ENCODE measurements around the gene UQCC5. TPM values are rescaled to one million over a fixed set of nuclear protein-coding genes. Genes with fewer than 3 reads are reported as not detected.
A peak's percentile ranks its signal among the peaks of the same experiment; 100 is the strongest.

The UQCC5 gene
- total RNA-seq, 1 donor from 2014 or later, result 16.0 TPM

DNA sequence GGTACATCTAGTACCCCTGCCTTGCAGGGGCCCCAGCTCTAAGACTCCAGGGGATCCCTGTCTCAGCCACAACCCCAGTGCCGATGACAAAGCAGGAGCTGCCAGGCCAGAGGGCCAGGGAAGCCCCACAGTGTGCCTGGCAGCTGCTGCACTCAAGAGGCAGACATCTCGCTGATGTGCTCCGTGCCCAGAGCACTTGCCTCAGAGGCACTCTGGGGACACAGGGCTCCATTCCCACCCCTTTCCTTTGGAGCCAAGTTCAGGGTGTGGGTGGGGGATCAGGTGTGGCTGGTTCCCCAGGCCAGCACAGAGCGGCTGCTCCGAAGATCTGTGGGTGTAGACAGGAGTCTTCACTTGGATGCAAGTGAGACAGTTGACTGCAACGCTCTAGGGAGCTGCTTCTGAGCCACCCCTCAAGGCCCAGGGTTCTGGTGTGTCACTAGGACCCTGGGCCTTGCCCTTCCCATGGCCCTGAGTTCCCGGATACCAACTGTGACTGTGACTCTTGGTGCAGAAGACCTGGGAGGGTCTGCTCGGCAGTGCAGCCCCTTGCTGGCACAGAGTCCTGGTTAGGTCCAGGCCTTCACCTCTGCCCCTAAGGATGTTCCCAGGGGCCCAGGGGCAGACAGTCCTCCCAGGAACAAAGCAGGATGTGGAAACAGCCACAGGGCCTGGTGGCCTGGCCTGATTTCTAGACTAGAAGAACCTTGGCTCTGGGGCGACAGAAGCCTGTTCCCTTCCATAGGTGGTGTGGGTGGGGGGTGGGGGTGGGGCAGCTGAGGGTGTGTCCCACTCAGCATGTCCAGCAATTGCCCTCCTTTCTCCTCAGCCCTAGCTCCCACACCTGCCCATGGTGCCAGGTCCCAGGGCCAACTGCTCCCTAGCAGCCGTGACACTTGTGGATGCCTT, 5.2 kb upstream of the UQCC5 start:
- DNase-seq (ENCODE audit: low spot score) (peak; percentile 54), ATAC-seq (no peak)
- intact Hi-C loops (cut with DNase I), result no loop called here

DNA sequence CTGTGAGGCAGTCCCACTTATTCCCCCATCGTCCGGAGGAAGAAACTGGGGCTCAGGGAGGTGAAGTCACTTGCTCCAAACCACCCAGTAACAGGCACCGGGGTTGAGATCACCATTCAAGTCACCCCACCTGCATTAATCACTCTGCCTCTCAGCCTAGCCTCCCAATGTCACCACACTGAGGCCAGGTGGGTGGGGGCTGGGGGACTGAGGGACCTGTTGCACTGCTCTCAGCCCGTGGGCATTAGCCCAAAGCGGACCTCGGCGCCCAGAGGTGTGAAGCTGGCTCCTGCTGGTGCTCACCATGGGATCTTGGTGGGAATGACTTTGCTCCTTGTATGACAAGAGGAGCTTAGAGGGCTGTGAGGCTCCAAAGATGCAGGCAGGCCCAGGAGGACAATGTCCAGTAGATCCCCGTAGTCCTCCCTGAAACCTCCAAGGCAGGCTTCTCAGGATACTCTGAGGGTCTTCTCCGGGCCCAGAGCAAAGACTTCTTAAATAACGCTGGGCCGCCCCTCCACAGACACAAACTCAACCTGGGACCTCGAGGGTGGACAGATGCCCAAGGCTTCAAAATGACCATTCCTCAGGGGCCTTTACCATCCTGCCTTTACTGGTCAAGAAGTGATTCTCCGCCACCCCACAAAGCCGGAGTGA, 4.4 kb upstream of the UQCC5 start:
- DNase-seq (ENCODE audit: low spot score) (peak; percentile 62), ATAC-seq (no peak)
- intact Hi-C loops (cut with DNase I), result no loop called here

DNA sequence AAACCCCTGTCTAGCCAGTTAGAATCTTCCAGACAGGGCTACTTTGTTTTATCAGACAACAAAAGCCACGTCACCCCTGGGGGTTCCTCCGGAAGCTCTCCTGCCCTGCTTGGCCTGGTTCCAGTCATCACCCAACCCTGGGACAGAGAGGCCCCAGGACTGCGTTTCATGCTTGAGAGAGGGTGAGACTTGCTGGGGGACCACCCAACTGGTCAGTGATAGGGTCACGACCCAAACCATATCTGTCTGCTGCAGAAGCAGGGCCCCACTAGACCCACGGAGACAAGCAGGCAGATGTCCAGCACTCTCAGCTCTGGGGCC, 3.9 kb upstream of the UQCC5 start:
- ATAC-seq (no peak), DNase-seq (ENCODE audit: low spot score) (no peak)
- intact Hi-C loops (cut with DNase I), result no loop called here

DNA sequence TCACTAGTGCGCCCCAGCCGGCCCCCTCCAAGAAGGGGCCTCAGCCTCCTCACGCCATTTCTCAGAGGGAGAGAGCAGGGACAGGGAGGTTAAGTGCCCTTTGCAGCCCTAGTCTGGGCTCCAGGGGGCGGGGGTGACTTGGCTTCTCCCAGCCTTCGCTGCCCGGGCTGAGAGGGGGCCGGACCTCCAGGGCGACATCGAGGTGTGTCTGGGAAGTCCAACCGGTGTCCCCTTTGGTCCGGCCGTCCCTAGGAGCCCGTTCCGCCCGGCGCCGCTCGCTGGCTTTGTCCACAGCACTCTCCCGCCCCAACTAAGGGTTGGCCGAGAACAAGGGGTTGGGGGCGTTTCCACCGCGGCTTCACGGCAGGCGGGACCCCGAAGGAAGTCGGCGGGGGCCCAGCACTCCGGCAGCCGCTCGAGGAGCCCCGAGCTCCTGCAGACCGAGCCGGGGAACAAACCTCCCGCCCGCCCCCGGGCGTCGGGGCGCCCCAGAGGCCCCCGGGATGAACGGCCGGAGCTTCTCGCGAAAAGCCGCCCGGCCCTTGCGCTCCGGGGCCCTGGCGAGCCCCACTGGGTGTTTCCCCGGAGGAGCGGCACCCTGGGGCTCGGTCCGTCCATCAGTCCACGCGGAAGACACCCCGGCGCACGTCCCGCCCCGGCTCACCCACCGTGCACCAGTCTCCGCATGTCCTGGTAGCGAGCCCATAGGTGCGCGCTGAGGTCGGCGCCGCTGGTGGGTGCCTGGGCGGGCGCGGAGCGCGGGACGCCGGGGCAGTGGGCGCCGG, 3.4 kb upstream of the UQCC5 start:
- intact Hi-C loops (cut with DNase I), result no loop called here
- peak; percentile 66 for DNase-seq (ENCODE audit: low spot score)
- no peak for ATAC-seq

DNA sequence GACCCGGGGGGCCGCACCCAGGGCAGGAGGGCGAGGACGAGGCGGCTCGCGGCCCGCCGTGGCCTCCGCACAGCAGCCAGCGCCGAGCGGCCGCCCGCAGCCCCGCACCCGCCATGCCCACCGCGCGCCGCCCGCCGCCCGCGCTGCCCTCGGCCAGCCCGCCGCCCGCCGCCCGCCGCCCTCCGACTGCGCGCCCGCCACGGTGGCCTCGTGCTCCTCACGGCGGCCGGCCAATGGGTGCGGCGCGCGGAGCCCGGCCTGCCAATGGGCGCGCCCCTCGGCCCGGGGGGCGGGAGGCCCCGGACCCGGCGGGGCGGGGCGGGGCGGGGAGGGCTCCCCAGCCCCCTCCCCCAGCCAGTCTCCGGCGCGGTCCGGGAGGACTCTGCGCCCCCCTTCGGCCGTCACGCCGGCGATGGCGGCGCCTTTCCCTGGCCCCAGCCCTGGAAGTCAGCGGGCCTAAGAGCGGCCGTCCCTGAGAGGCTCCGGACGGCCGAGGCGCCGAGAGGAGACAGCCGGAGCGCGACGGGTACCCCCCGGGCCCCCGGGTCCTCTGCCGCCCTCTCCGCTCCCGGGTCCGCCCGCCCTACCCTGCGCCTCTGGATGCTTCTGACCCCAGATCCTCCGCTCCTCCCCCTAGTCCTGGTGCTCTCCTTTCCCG, 2.7 kb upstream of the UQCC5 start, which contains the start of gene NT5DC2:
Gene NT5DC2, minus strand, starts transcription at position 235 of the 658 bp plus-strand sequence. Its CDS starts 120 bp downstream, at position 115.
- ATAC-seq (peak; percentile 27), DNase-seq (ENCODE audit: low spot score) (peak; percentile 80)
- intact Hi-C loops (cut with DNase I), result no loop called here

DNA sequence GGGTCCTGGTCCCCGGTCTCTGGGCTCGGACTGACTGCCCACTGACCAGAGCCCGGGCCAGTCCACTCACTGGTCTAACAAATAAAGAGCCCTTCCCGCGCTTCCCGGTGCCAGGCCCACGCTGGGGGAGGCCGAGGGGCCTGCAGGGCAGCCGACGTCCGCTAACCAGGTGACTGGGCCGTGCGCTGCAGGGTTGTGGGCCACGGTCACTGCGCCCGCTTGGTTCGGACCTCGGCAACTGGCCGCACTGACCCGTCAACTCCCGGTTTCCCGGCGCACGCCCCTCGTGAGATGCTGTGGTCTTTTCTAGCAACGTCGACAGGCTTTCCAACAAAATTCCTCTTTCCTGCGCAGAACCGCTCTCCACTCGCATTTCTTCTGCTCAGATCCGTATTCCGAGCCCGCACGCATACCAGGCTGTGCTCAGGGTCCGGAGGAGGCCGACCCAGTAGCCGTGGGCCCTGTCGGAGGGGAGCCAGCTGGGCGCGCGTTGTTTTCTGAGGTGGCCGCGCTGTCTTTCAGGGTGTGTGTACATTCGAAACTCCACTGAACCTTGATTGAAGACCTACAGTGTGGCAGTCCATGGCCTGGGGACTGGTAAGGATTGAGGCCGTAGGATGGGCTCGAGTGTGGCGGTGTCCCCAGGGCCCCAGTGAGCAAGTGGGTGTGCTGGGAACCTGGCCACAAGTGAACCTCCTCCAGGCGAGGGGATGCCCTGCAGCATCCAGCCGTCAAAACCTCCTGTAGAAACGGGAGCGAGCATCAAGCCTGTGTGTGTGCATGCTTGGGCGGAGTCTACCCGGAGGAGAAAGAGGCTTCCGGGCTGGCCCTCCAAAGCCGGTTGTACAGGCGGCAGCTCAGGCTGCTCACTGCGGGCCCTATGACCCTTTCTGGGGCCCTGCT, 1.9 kb upstream of the UQCC5 start:
- peak; percentile 61 for DNase-seq (ENCODE audit: low spot score)
- ATAC-seq, result no peak
- intact Hi-C loops (cut with DNase I), result no loop called here

DNA sequence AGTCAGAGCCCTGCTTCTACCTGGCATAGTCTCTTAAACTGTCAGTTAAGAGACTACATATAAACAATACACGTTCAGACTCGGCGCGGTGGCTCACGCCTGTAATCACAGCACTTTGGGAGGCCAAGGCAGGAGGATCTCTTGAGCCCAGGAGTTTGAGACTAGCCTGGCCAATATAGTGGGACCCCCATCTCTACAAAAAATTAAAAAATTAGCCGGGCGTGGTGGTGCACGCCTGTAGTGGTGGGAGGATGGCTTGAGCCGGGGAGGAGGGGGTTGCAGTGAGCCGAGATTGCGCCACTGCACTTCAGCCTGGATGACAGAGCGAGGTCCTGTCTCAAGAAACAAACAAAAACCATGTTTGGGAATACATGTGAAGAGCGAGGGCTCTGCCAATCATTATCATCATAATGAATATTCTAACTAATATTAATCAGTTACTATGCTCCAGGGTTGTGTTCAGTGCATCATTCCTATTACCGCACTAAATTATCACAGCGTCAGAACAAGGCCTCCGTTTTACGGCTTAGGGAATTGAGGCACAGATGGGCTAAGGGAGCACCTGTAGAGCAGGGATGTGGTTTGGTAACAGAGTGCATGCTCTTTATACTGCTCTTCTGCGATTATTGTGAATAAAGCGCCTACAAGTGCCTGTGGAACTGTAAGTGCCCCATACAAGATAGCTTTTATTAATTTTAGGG, 844 bp upstream of the UQCC5 start:
- intact Hi-C loops (cut with DNase I), result no loop called here
- ATAC-seq (no peak), DNase-seq (ENCODE audit: low spot score) (no peak)

DNA sequence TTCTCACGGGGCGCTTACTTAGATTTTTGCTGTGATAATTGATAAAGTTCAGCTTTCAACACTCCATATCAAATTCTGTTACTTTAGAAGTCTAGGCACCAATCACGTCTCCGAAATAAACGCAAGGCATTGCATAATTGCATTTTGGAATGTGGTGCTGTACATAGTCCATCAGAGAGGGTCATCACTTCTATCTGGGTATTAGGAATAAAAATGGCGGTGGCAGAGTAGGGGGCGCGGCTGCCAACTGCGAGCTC, 365 bp upstream of the UQCC5 start:
- intact Hi-C loops (cut with DNase I), result no loop called here

DNA sequence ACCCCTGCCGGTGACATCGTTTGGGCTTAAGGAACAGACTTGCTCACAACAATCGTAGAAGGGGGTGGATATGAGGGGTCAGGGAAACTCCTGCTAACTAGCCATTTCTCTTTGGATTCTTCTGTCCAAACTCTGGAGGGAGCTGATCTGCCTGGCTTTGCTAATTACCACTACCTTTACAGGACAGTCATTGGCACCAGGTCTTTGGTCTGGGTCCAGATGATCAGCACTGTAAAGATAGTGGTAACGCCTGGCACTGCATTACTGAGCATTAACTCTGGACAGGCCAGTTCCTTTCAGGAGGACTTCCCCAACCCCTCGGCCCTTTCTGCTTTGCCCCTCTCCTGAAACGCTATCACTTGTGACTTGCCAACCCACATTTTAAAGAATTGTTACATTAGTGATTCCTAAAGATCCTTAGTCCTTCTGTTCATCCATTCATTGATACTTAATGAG, 788 bp downstream of the UQCC5 start:
- ATAC-seq (no peak), DNase-seq (ENCODE audit: low spot score) (no peak)
- intact Hi-C loops (cut with DNase I), result no loop called here

More for the DNA sequence above, 365 bp upstream of the UQCC5 start:
- DNase-seq (ENCODE audit: low spot score), result no peak
- no peak for ATAC-seq

DNA sequence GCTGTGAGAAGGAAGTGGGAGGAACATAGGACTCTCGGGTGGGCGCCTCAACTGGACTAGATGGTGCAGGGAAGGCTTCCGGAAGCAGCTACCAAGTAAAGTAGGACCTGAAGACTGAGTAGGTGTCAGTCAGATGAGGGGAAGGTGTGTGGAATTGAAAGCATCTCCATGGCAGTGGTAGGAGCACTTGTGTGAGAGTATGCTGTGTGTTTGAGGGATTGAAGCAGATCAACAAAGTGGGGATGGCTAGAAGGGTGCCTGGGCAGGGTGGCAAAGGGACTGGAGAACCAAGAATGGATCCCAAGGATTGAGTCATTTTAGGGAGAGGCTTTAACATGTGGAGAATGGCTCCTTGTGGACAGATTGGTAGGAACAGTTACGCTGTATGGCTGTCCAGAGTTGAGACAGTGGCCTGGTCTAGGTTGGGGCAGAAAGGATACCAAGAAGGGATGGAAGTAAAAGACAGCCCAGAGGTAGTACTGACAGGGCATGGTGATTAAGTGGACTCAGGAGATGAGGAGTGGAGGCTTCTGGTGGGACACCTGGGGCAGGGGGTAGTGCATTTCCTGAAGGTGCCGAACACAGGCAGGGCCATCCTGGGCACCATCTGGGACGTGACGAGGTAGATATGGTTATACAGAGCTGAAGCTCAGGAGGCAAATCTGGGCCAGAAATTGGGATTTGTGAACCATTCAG, 1.5 kb downstream of the UQCC5 start:
- no peak for ATAC-seq

DNA sequence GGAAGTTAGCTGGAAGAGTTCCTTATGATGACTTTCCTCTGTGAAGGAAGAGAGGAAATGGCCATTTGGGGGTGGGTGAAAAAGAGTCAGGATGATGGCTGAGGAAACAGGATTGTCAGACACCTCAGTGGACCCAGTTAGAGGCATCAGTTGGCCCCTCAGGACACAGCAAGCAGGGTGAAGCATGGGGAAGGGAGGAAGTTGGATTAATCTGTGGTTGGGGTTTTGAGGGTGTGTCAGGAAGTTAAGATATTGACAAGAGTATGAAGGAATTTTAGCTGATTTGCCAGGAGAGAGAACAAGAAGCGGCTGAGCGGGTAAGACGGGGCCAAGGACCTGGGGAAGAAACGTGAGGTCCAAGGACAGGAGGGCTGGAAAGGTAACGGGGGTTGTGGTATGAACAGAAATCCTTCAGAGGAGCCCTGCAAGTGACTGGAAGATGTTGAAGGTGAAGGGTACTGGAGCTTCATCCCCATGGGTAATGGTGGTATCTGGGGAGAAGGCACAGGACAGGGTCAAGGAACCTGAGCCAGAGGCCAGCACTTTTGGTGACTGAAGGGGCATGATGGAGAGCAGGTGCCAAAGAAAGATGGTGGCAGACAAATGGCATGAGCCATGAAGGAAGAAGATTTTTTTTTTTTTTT, 2.7 kb downstream of the UQCC5 start:
- no peak for ATAC-seq
- intact Hi-C loops (cut with DNase I), result no loop called here
- DNase-seq (ENCODE audit: low spot score), result no peak

More for the DNA sequence above, 1.5 kb downstream of the UQCC5 start:
- intact Hi-C loops (cut with DNase I), result no loop called here
- DNase-seq (ENCODE audit: low spot score), result no peak

DNA sequence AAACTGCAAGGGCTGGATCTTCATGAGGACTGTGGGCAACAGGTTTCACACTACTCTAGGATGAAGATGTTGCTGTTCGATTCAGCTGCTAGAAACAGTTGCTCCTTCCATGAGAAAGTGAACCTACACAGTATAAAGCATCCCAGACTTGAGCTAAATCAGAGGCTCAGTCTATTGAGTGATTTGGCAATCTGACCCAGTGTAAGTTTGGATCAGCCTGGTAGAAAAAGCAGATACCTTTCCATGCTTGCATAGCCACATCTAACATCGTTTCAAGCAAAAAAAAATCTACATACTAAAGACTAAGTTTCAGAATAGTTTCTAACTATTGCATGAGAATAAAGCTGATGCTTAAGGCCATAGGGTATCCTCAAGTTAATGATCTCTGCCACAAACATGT, 4.6 kb downstream of the UQCC5 start:
- no peak for DNase-seq (ENCODE audit: low spot score)
- no peak for ATAC-seq
- intact Hi-C loops (cut with DNase I), result no loop called here

DNA sequence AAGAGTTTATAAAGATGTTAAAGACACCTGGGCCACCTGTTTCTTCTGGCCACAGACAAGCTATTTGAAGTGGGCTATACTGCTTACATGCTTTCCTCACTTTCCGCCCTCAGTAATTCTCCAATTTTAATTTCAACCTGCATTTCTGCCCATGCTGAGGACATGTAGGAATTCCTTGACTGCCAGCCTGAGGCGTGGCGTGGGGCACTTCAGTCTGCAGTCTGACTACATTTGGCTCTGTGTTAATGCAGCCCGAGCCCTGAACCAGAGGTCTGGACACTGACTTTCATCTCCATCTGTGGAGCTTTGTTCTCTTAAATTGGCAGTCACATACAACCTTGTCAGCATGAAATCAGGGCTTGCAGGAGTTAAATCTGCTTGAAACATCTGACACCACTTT, 8.5 kb downstream of the UQCC5 start:
- intact Hi-C loops (cut with DNase I), result no loop called here
- DNase-seq (ENCODE audit: low spot score), result no peak
- no peak for ATAC-seq

DNA sequence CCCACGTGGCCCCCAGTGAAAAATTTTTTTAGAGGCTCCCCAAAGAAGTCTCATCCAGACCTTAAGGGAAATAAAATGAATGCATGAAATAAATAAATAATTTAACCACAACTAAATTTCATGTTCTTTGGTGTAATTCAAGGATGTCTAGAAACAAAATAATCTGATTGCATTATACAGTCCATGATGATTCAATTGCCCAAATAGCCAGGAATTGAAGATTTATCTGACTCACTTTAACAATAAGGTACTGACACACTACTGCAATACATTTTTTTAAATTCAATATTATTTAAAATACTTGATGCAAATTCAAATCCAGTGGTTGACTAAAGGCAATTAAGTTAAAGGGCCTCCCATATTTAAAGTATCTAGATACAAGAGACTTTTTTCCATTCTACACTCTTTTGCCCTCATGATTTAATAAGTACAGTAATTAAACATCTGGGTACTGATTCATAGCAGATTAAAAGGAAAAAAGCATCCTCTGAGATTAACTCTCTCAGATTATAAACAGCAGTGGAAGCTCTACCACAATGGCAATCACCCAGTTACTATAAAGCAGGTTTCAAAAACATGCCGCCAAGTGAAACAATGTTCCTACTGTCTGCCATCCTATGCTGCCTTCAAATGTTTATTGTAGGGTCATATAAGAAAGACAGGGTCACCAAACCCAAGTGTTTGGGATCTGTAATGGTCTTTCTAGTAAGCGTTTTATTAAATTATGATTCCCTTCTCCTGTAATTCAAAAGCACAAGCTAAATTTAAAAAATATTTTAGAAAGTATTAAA, 9.9 kb downstream of the UQCC5 start:
- ATAC-seq (no peak), DNase-seq (ENCODE audit: low spot score) (no peak)
- intact Hi-C loops (cut with DNase I), result no loop called here

DNA sequence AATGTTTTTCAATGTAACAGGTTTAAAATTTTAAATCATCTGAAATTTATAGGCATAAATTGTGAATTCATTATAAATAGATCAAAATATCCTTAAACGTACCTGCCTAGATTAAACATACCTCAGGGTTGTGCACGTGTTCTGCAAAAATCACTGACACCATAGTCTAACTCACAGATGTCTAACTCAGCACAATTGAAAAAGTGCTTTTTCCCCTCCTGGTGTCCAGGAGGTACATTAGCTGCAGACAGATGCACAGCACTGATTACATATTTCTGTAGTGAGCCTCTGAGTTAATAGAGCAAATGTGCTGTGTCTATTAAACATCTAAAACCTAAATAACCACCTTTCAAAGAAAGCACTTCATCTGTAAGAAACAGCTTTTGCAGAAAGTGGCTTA, 10.7 kb downstream of the UQCC5 start:
- DNase-seq (ENCODE audit: low spot score) (no peak), ATAC-seq (no peak)
- intact Hi-C loops (cut with DNase I), result no loop called here

DNA sequence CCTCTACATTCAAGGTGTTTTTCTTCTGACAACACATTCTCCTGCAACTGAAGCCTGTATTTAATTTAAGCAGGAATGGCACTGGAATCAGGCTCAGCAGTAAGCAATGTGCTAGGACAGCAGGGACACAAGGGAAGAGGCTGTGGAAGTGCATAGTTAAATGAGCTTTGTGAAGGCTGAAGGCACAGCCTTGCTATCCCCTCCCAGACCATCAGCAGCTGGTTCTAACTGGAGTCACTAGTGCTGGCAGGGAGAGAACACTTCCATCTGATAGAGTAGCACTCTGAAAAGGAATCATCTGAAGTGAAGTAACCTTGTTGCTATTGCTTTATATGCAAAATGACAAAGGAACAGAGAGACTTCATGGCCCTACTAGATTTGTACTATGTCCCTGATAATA, 14.7 kb downstream of the UQCC5 start:
- intact Hi-C loops (cut with DNase I), result no loop called here
- DNase-seq (ENCODE audit: low spot score) (no peak), ATAC-seq (no peak)

Data from sciatic nerve (tissue), 2 donors.